Lower lobe of right lung (tissue), 2 donors: ENCODE results near the gene SULT4A1. TPM values are rescaled to one million over a fixed set of nuclear protein-coding genes. Genes with fewer than 3 reads are reported as not detected.

ENCODE experiments used
- ATAC-seq, 2 donors: fragments of 200-7000 bp; cut with Tn5 transposase; one replicate each; pipeline ENCODE4 v1.9.1; 2020 to 2022; ENCODE audit warnings: mild to moderate bottlenecking in 2 of 2, moderate library complexity in 2 of 2
- DNase-seq: peaks from one replicate; pipeline ENCODE4 v3.0.0-alpha.2; 2020
- H3K27ac ChIP-seq: fragments of 200-600 bp; one replicate; pipeline ENCODE4 v1.8.0; 2022
- H3K27me3 ChIP-seq: fragments of 200-600 bp; one replicate; pipeline ENCODE4 v1.8.0; 2022; ENCODE audit warnings: low read depth
- H3K36me3 ChIP-seq: fragments of 200-600 bp; one replicate; pipeline ENCODE4 v1.8.0; 2022; ENCODE audit warnings: mild to moderate bottlenecking
- H3K4me1 ChIP-seq: fragments of 200-600 bp; one replicate; pipeline ENCODE4 v1.8.0; 2022
- H3K4me3 ChIP-seq: fragments of 200-600 bp; one replicate; pipeline ENCODE4 v1.8.0; 2022; ENCODE audit warnings: mild to moderate bottlenecking
- H3K9me3 ChIP-seq: fragments of 200-600 bp; one replicate; pipeline ENCODE4 v1.8.0; 2022
- intact Hi-C: fragments of 100-400 bp; cut with DNase I; formaldehyde crosslinking; loops from one replicate; pipeline ENCODE4 v1.11.0; 2022
- total RNA-seq: library from RNA; stranded (reverse); fragmentation: NEBNext Ultra II Directional; extraction: Animal tissue kit (Norgen Biotek cat#: 25700); gene quantifications from one replicate; pipeline ENCODE4 v1.2.1, GENCODE V29; 2021
- TF ChIP-seq, protein P1 (sequence below): fragments of 200-600 bp; IDR thresholded peaks from one replicate; pipeline ENCODE4 v1.8.0; 2022; ENCODE audit warnings: antibody characterized with exemption, mild to moderate bottlenecking
- donor health status: DM: no; HTN: yes; CAD: no; lungs with severe emphysema.

The SULT4A1 gene
- total RNA-seq, 1 donor from 2014 or later, result not detected

- H3K36me3 ChIP-seq, result no peaks in the 10 kb centered on the region
- TF ChIP-seq, protein P1, sequence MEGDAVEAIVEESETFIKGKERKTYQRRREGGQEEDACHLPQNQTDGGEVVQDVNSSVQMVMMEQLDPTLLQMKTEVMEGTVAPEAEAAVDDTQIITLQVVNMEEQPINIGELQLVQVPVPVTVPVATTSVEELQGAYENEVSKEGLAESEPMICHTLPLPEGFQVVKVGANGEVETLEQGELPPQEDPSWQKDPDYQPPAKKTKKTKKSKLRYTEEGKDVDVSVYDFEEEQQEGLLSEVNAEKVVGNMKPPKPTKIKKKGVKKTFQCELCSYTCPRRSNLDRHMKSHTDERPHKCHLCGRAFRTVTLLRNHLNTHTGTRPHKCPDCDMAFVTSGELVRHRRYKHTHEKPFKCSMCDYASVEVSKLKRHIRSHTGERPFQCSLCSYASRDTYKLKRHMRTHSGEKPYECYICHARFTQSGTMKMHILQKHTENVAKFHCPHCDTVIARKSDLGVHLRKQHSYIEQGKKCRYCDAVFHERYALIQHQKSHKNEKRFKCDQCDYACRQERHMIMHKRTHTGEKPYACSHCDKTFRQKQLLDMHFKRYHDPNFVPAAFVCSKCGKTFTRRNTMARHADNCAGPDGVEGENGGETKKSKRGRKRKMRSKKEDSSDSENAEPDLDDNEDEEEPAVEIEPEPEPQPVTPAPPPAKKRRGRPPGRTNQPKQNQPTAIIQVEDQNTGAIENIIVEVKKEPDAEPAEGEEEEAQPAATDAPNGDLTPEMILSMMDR, result no peak
- H3K9me3 ChIP-seq, result no peaks in the 10 kb centered on the region
- no peak for ATAC-seq
- no peaks in the 10 kb centered on the region for H3K4me1 ChIP-seq
- no peak overlapping the region for H3K27ac ChIP-seq
- H3K27me3 ChIP-seq, result peaks cover 29% of the 10 kb centered on the region
- intact Hi-C loops, result no loop called here
- no peak for DNase-seq
- no peak overlapping the region for H3K4me3 ChIP-seq
Observed at GRCh38 chr22:43848366-43849171, 13.7 kb downstream of the SULT4A1 start.

DNA sequence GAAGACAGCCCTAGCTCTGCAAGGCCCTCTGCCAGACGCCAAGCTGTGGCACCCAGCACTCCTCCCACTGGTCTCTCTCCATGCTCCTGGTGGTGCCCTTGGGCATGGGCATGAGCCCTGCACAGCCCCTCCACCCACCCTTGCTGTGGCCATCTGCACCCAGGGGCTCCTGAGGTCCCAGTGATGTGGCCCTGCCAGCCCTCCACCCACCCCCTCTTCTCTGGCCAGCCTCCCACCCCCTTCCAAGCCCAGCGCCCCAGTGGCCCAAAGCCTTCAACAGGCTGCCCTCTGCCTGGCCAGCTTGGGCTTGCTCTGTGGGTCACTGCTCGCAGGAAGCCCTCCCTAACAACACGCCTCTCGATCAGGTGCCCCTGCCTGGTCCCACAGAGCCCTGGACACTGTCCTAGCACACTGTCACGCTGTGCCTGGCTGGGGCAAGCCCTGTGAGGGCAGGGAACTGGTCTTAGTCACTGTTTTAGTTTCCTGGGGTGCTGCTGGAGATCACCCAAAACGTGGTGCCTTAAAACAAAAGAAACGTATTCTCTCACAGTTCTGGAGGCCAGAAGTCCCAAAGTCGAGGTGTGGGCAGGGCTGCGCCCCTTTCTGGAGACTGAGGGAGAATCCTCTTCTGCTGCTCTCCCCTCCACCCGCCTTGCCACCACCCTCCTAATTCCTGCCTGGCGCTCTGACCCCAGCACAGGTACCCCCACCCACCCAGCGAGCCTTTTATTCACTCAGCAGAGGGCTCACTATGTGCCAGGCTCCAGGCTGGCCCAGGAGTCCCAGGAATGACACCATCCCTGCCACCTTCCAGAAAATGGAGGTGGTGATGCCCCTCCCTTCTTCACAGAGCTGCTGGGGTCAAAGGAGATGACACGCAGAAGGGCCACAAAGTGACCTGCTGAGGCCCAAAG, 14.7 kb downstream of the SULT4A1 start:
- no peak for ATAC-seq
- intact Hi-C loops, result no loop called here
- no peak overlapping the region for H3K4me3 ChIP-seq
- TF ChIP-seq, protein P1, result no peak
- no peaks in the 10 kb centered on the region for H3K9me3 ChIP-seq
- H3K27me3 ChIP-seq, result peaks cover 26% of the 10 kb centered on the region
- no peaks in the 10 kb centered on the region for H3K4me1 ChIP-seq
- H3K36me3 ChIP-seq, result no peaks in the 10 kb centered on the region
- no peak overlapping the region for H3K27ac ChIP-seq
- no peak for DNase-seq

DNA sequence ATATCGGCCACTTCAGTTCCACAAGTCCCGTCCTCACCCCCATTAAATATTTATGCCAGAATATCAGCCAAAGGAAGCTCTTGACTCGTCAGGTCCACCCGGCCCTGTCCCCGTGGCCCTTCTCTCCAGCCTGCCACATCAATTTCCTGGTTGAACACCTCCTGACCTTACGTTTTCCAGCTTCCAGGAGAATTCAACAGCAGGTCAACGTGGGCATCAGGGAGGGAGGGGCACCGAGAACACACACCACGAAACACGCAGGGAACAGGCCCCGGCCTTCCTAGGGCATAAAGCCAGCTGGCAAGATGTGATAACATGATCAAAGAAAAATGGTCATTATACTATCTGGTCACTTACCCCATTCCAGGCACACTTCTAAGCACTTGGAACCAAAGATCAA, 15.3 kb downstream of the SULT4A1 start:
- Histone ChIP-seq H3K27me3 (peaks cover 24% of the 10 kb centered on the region), H3K4me1 (no peaks in the 10 kb centered on the region), H3K9me3 (no peaks in the 10 kb centered on the region), H3K27ac (no peak overlapping the region), H3K4me3 (no peak overlapping the region), H3K36me3 (no peaks in the 10 kb centered on the region)
- DNase-seq (no peak), ATAC-seq (no peak)
- intact Hi-C loops, result no loop called here
- TF ChIP-seq, protein P1, result no peak

DNA sequence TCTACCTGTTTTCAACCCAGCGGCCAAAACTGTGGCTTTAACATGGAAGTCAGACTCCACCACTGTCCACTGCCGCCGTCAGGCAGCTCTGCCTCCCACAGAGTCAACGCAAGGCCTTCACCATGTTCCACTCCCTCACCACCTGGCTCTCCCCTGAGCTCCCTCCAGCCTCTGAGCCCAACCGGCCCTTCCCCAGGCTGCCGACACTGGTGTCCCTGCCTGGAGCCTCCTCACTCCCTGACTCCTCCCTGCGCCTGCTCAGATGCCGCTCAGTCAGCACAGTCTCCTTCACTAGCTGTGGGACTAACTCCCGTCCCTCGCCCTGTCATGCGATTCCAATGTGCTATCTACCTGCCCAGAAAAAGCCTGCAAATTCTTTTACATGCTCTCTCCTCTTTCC, 16.3 kb downstream of the SULT4A1 start:
- no peak overlapping the region for H3K27ac ChIP-seq
- DNase-seq (no peak), ATAC-seq (no peak)
- no peak overlapping the region for H3K4me3 ChIP-seq
- no peaks in the 10 kb centered on the region for H3K4me1 ChIP-seq
- no peaks in the 10 kb centered on the region for H3K9me3 ChIP-seq
- H3K36me3 ChIP-seq, result no peaks in the 10 kb centered on the region
- peaks cover 17% of the 10 kb centered on the region for H3K27me3 ChIP-seq
- intact Hi-C loops, result no loop called here
- TF ChIP-seq, protein P1, result no peak

DNA sequence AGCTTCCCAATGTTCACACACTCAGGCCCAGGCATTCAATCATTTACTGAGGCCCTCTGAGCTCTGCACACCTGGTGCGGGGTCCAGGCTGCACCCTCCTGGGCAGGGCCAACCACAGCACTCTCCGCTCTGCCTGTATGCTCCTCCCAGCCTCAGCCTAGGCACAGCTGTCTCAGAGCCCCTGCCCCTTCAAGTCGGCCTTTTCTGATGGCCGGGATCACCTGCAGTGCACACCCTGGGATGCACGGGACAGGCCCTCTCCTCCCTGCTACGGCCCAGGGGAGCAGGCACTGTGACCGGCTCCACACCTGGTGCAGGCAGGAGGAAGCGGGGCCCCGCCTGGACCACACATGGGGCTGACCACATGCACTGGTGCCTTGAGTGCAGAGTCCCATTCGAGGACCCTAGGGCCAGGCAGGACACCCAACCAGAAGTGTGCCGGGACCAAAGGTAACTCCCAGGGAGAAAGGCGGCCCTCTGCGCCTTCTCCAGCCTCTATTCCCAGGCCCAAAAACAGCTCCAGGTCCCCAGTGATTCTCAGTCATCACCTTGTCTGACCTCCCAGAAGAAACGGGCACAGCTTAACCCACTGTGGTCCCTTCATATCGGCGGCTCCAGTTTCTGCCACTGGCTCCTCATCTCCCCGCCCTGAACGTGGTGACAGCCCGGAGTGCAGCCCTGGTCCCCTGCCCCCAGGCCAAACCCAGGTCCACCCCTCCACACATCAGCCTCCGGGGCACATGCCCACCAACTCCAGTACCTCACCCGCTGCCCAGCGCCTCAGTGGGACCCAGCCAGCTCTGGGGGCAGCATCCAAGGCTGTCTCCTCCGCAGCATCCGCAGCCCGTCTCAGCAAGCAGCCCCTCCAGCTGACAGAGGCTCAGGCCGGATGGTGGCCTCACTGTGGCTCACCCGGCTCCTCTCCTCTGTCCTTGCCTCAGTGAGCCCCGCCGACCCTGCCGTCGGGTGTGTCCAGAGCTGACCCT, 17.5 kb downstream of the SULT4A1 start:
- intact Hi-C loops, result no loop called here
- DNase-seq (no peak), ATAC-seq (no peak)
- H3K27ac ChIP-seq, result no peak overlapping the region
- H3K4me3 ChIP-seq, result no peak overlapping the region
- no peaks in the 10 kb centered on the region for H3K36me3 ChIP-seq
- H3K9me3 ChIP-seq, result no peaks in the 10 kb centered on the region
- peaks cover 17% of the 10 kb centered on the region for H3K27me3 ChIP-seq
- TF ChIP-seq, protein P1, result no peak
- H3K4me1 ChIP-seq, result no peaks in the 10 kb centered on the region
